HG03469 (cell line): Measurements from ENCODE around the gene INKA2.

ENCODE experiments used
- ATAC-seq: cut with Tn5 transposase; IDR thresholded peaks from one replicate; pipeline ENCODE4 v1.9.1; 2021; ENCODE audit warnings: mild to moderate bottlenecking, moderate library complexity, moderate number of reproducible peaks; ENCODE audit not compliant: unreplicated experiment

Gene INKA2

GRCh38 chr1:111739194-111739924 is at the start of gene INKA2:
Gene INKA2, minus strand, starts transcription at chr1:111739395. Its CDS starts 153 bp downstream, at chr1:111739242.
- ATAC-seq = peak; percentile 65

GRCh38 chr1:111786669-111787207 is 47.5 kb upstream of the INKA2 start:
- no peak for ATAC-seq

- ATAC-seq = no peak
These were observed 45.2 kb upstream of the INKA2 start for GRCh38 chr1:111784273-111784901.

- no peak for ATAC-seq
These were observed 40.4 kb upstream of the INKA2 start for GRCh38 chr1:111779546-111779945.

GRCh38 chr1:111778541-111779051 is 39.4 kb upstream of the INKA2 start:
- no peak for ATAC-seq

GRCh38 chr1:111778066-111778465 is 38.9 kb upstream of the INKA2 start:
- ATAC-seq = no peak

GRCh38 chr1:111777301-111777700 is 38.1 kb upstream of the INKA2 start:
- ATAC-seq = no peak

GRCh38 chr1:111776861-111777260 is 37.7 kb upstream of the INKA2 start:
- ATAC-seq = no peak

- no peak for ATAC-seq
These were observed 37.2 kb upstream of the INKA2 start for GRCh38 chr1:111776391-111776790.

- ATAC-seq = no peak
These were observed 36.8 kb upstream of the INKA2 start for GRCh38 chr1:111775966-111776365.

GRCh38 chr1:111770916-111771315 is 31.7 kb upstream of the INKA2 start:
- ATAC-seq = no peak

GRCh38 chr1:111769517-111770146 is 30.4 kb upstream of the INKA2 start:
- no peak for ATAC-seq

- ATAC-seq = no peak
These were observed 29.4 kb upstream of the INKA2 start for GRCh38 chr1:111768625-111769024.

GRCh38 chr1:111768023-111768422 is 28.8 kb upstream of the INKA2 start:
- ATAC-seq = no peak

- no peak for ATAC-seq
These were observed 23.1 kb upstream of the INKA2 start for GRCh38 chr1:111762332-111762731.

- ATAC-seq = no peak
These were observed 22.5 kb upstream of the INKA2 start for GRCh38 chr1:111761717-111762116.

- no peak for ATAC-seq
These were observed 19.2 kb upstream of the INKA2 start for GRCh38 chr1:111758373-111758772.

GRCh38 chr1:111756124-111756513 is 16.9 kb upstream of the INKA2 start:
- ATAC-seq = no peak

GRCh38 chr1:111755331-111756123 is 16.3 kb upstream of the INKA2 start, which contains the start of gene DDX20:
Gene DDX20, plus strand, starts transcription at chr1:111755901. Its CDS starts 24 bp downstream, at chr1:111755925.
- ATAC-seq = peak; percentile 76

- ATAC-seq = no peak
These were observed 15.8 kb upstream of the INKA2 start for GRCh38 chr1:111754984-111755330.
